ENCODE data around the gene MYO1C.
"Not testable (repeated sequence)": the region's sequence is repeated elsewhere in the genome, so short reads cannot be mapped to it uniquely, and the experiment has no call there.

The MYO1C gene

DNA sequence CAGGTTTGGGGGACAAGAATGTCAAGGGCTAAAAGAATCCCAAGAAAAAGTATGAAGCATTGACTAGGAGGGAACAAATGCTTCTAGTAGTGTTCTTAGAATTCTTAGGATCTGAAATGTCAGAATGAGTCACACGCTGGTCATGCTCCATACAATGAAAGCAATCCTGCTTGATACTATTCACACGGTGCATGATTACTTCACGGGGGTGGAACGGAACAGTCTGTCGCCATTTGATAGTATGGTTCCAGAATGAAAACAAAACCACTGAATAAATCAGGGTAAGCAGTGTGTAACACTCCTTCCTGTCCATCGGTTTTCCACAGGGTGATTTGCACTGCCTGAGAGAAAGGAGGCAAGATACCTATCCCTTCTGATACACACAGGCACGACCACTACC lies 69.6 kb downstream of the MYO1C start:
- no peak for DNase-seq (ENCODE audit: low read depth)

DNA sequence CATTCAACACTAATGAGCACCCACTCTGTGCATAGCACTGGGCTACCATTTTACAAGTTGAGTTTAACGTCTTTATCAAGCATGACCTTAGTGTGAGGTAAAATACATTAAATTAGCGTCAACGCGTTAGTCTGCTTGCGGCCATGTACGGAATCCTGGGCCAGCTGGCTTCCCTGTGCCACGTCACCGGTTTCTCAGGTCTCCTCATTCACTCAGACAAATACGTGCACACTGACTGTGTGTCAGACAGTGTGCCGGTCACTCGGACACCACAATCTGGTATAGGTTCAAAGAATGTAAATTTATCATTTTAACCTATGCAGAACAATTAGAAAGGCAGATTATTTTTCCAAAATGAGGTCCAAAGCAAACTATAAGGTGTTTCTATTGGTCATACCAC lies 71.0 kb downstream of the MYO1C start:
- no peak for DNase-seq (ENCODE audit: low read depth)

DNA sequence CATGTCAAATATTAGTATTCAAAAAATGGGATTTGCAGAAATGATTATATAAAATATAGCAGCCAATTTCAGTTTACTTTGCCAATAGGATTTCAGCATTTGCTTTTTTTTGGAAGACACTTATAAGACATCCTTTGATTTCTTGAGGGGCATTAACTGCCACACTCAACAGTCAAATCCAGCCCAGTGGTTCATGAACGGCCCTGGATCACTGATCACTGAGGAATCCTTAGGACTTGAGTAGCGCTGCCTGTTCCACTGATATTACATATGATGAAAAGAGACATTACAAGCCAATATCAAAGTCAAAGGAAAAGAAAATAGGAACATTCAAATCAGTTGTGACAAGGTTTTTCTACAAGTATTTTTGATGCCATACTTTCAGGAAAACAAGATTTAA lies 71.5 kb downstream of the MYO1C start:
- no peak for DNase-seq (ENCODE audit: low read depth)

DNA sequence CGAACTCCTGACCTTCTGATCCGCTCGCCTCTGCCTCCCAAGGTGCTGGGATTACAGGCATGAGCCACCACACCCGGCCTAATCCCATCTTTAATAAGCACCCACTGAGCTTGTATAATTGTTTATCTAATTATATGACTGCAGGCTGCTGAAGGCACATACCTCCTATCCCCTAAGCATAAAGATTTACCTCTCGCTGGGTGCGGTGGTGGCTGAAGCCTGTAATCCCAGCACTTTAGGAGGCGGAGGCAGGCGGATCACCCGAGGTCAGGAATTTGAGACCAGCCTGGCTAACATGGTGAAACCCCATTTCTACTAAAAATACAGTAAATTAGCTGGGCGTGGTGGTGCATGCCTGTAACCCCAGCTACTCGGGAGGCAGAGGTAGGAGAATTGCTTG lies 72.3 kb downstream of the MYO1C start:
- DNase-seq (ENCODE audit: low read depth): no peak

DNA sequence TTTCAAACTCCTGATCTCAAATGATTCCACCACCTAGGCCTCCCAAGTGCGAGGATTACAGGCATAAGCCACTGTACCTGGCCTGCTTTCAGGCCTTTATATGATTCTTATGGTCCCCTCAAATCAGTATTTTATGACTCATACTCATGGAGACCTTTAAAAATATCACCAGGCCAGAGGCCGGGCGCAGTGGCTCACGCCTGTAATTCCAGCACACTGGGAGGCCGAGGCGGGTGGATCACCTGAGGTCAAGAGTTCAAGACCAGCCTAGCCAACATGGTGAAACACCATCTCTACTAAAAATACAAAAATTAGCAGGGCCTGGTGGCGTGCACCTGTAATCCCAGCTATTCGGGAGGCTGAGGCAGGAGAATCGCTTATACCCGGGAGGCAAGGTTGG lies 74.0 kb downstream of the MYO1C start:
- not testable (repeated sequence) for DNase-seq (ENCODE audit: low read depth)

DNA sequence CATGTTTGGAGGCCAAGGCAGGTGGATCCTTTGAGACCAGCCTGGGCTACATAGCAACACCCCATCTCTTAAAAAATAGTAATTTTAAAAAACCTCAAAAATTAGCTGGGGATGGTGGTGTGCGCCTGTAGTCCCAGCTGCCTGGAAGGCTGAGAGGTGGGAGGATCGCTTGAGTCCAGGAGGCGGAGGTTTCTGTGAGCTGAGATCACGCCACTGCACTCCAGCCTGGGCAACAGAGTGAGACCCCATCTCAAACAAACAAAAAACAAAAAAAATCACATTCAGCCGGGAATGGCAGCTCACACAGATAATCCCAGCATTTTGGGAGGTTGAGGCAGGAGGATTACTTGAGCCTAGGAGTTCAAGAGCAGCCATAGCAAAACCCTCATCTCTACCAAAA lies 76.1 kb downstream of the MYO1C start:
- no peak for DNase-seq (ENCODE audit: low read depth)

DNA sequence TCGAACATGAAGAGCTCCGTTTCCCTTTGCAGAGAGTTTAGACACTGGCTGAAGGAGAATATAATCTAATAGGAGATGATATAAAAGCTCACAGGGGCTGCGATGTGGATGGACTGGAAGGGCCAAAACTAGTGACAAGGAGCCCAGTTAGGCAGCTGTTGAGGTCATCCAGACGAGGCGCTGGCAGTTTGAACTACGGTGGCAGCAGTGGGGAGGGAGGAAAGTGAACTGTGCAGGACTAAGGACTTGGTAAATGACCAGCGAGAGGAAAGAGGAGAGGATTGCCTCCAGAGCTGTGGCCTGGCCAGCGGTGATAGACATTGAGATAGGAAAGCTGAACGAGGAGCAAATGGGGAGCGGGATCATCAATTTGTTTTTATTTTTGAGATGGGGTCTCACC lies 77.9 kb downstream of the MYO1C start:
- DNase-seq (ENCODE audit: low read depth): no peak
